Islet of Langerhans (tissue), 1 donor: ENCODE measurements around the gene GPR42.

Source experiments
- FAIRE-seq: peaks from one replicate; lab custom pipeline; 2011; peaks lifted over from hg19 to GRCh38; lab: Jason Lieb, UNC

GPR42 gene

GRCh38 chr19:35370722-35371121 lies at the start of gene GPR42:
GPR42 (plus strand) TSS chr19:35371068; CDS start chr19:35371360, 292 bp downstream.
- no peak for FAIRE-seq

GRCh38 chr19:35321291-35321690 lies 49.6 kb upstream of the GPR42 start:
- FAIRE-seq: no peak

GRCh38 chr19:35322014-35322413 lies 48.9 kb upstream of the GPR42 start:
- no peak for FAIRE-seq

GRCh38 chr19:35327642-35328041 lies 43.2 kb upstream of the GPR42 start:
- FAIRE-seq: no peak

GRCh38 chr19:35328851-35329285 lies 42.0 kb upstream of the GPR42 start, which contains the start of gene CD22:
CD22 (plus strand) TSS chr19:35329187; CDS start chr19:35332041, 2,854 bp downstream.
- FAIRE-seq: no peak

- FAIRE-seq: no peak
These were observed 41.5 kb upstream of the GPR42 start for GRCh38 chr19:35329323-35329722.

GRCh38 chr19:35330475-35330874 lies 40.4 kb upstream of the GPR42 start:
- FAIRE-seq: no peak

- no peak for FAIRE-seq
These were observed 39.2 kb upstream of the GPR42 start for GRCh38 chr19:35331551-35332214.

GRCh38 chr19:35332817-35333216 lies 38.1 kb upstream of the GPR42 start:
- no peak for FAIRE-seq

- no peak for FAIRE-seq
These were observed 36.6 kb upstream of the GPR42 start for GRCh38 chr19:35334144-35334753.

- no peak for FAIRE-seq
These were observed 34.5 kb upstream of the GPR42 start for GRCh38 chr19:35336166-35336955.

GRCh38 chr19:35337097-35337983 lies 33.5 kb upstream of the GPR42 start:
- no peak for FAIRE-seq

GRCh38 chr19:35337984-35338296 lies 32.9 kb upstream of the GPR42 start:
- FAIRE-seq: no peak

GRCh38 chr19:35340431-35340830 lies 30.4 kb upstream of the GPR42 start:
- no peak for FAIRE-seq

- FAIRE-seq: no peak
These were observed 29.9 kb upstream of the GPR42 start for GRCh38 chr19:35341006-35341405.

GRCh38 chr19:35341565-35342225 lies 29.2 kb upstream of the GPR42 start:
- FAIRE-seq: no peak

GRCh38 chr19:35342430-35342829 lies 28.4 kb upstream of the GPR42 start:
- no peak for FAIRE-seq

- FAIRE-seq: no peak
These were observed 26.3 kb upstream of the GPR42 start for GRCh38 chr19:35344511-35345031.

GRCh38 chr19:35345671-35346111 lies 25.2 kb upstream of the GPR42 start:
- FAIRE-seq: no peak

GRCh38 chr19:35346193-35347052 lies 24.4 kb upstream of the GPR42 start:
- no peak for FAIRE-seq
